Measurements from ENCODE around the gene WDR35. TPM values are rescaled to one million over a fixed set of nuclear protein-coding genes. Genes with fewer than 3 reads are reported as not detected.
A peak's percentile ranks its signal among the peaks of the same experiment; 100 is the strongest.

WDR35 gene
- total RNA-seq, 1 donor from 2014 or later = 8.7 TPM

- FAIRE-seq (no peak), DNase-seq (ENCODE audit: low read depth) (peak; percentile 54)
- H3K36me3 ChIP-seq (ENCODE audit: control insufficient read depth, insufficient read depth, low read length) = no peaks in the 10 kb centered on the region
- TF ChIP-seq CTCF (IDR thresholded peaks at IDR 0.05; ENCODE audit: insufficient read depth, low read length, severe bottlenecking) = peak; percentile 36
- H3K27me3 ChIP-seq (ENCODE audit: control insufficient read depth, insufficient read depth, low read length) = no peaks in the 10 kb centered on the region
- no peak overlapping the region for H3K4me3 ChIP-seq (ENCODE audit: low read depth, low read length)
Observed at GRCh38 chr2:20015482-20016083, 25.7 kb upstream of the WDR35 start.

GRCh38 chr2:20013126-20013849, 23.4 kb upstream of the WDR35 start:
- DNase-seq (ENCODE audit: low read depth) (no peak), FAIRE-seq (no peak)
- no peak for TF ChIP-seq CTCF (IDR thresholded peaks at IDR 0.05; ENCODE audit: insufficient read depth, low read length, severe bottlenecking)
- Histone ChIP-seq H3K36me3 (ENCODE audit: control insufficient read depth, insufficient read depth, low read length) (no peaks in the 10 kb centered on the region), H3K4me3 (ENCODE audit: low read depth, low read length) (peak overlapping the region; percentile 42), H3K27me3 (ENCODE audit: control insufficient read depth, insufficient read depth, low read length) (no peaks in the 10 kb centered on the region)

GRCh38 chr2:20012282-20013125, 22.6 kb upstream of the WDR35 start, which contains the start of gene MATN3:
Gene MATN3 (minus strand): TSS chr2:20012668. CDS start chr2:20012631, 37 bp downstream.
- H3K27me3 ChIP-seq (ENCODE audit: control insufficient read depth, insufficient read depth, low read length) = no peaks in the 10 kb centered on the region
- no peak for FAIRE-seq
- no peak for DNase-seq (ENCODE audit: low read depth)
- TF ChIP-seq CTCF (IDR thresholded peaks at IDR 0.05; ENCODE audit: insufficient read depth, low read length, severe bottlenecking) = no peak
- H3K36me3 ChIP-seq (ENCODE audit: control insufficient read depth, insufficient read depth, low read length) = no peaks in the 10 kb centered on the region
- H3K4me3 ChIP-seq (ENCODE audit: low read depth, low read length) = peak within 1 kb of the TSS; percentile 42

- no peak for DNase-seq (ENCODE audit: low read depth)
- Histone ChIP-seq H3K36me3 (ENCODE audit: control insufficient read depth, insufficient read depth, low read length) (no peaks in the 10 kb centered on the region), H3K27me3 (ENCODE audit: control insufficient read depth, insufficient read depth, low read length) (no peaks in the 10 kb centered on the region), H3K4me3 (ENCODE audit: low read depth, low read length) (peak overlapping the region; percentile 42)
- no peak for TF ChIP-seq CTCF (IDR thresholded peaks at IDR 0.05; ENCODE audit: insufficient read depth, low read length, severe bottlenecking)
- no peak for FAIRE-seq
Observed at GRCh38 chr2:20012032-20012281, 22.1 kb upstream of the WDR35 start.

GRCh38 chr2:20011276-20012031, 21.5 kb upstream of the WDR35 start:
- Histone ChIP-seq H3K4me3 (ENCODE audit: low read depth, low read length) (no peak overlapping the region), H3K36me3 (ENCODE audit: control insufficient read depth, insufficient read depth, low read length) (no peaks in the 10 kb centered on the region), H3K27me3 (ENCODE audit: control insufficient read depth, insufficient read depth, low read length) (no peaks in the 10 kb centered on the region)
- no peak for TF ChIP-seq CTCF (IDR thresholded peaks at IDR 0.05; ENCODE audit: insufficient read depth, low read length, severe bottlenecking)
- DNase-seq (ENCODE audit: low read depth) (no peak), FAIRE-seq (no peak)

All from bronchial epithelial cell (primary cell).